SK-MEL-5 (cell line): ENCODE measurements around the gene MARCHF10. TPM values are rescaled to one million over a fixed set of nuclear protein-coding genes. Genes with fewer than 3 reads are reported as not detected.
"Not testable (repeated sequence)": the region's sequence is repeated elsewhere in the genome, so short reads cannot be mapped to it uniquely, and the experiment has no call there.

Experiments
- DNase-seq: peaks from one replicate; pipeline ENCODE4 v3.0.0-alpha.2; 2016; ENCODE audit warnings: low read depth, low spot score
- in situ Hi-C: cut with HindIII; loops from 2 replicates; pipeline ENCODE4 v1.10.0; 2016; ENCODE audit warnings: low sequenced_read_pairs, high pct_unique_total_duplicates, low pct_unique_long_range_greater_than_20kb
- polyA plus RNA-seq, 2 experiments: library from polyadenylated mRNA; depleted of rRNA; stranded (reverse); fragments of >200 nt; gene quantifications; 2 replicates each; pipeline ENCODE4 v1.2.3, GENCODE V29; 2015
- total RNA-seq: library from RNA; depleted of rRNA; stranded (reverse); fragments of >200 nt; shearing (Covaris generic); gene quantifications from 2 replicates; pipeline ENCODE4 v1.2.3, GENCODE V29; 2014; rRNA removed

The MARCHF10 gene, protein sequence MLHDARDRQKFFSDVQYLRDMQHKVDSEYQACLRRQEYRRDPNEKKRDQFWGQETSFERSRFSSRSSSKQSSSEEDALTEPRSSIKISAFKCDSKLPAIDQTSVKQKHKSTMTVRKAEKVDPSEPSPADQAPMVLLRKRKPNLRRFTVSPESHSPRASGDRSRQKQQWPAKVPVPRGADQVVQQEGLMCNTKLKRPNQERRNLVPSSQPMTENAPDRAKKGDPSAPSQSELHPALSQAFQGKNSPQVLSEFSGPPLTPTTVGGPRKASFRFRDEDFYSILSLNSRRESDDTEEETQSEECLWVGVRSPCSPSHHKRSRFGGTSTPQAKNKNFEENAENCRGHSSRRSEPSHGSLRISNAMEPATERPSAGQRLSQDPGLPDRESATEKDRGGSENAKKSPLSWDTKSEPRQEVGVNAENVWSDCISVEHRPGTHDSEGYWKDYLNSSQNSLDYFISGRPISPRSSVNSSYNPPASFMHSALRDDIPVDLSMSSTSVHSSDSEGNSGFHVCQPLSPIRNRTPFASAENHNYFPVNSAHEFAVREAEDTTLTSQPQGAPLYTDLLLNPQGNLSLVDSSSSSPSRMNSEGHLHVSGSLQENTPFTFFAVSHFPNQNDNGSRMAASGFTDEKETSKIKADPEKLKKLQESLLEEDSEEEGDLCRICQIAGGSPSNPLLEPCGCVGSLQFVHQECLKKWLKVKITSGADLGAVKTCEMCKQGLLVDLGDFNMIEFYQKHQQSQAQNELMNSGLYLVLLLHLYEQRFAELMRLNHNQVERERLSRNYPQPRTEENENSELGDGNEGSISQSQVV
- total RNA-seq = 0.03 TPM in 1 of 2 replicates, not detected in the other
- not detected in 2 replicates for polyA plus RNA-seq (2015; cell fraction: cytosol; rRNA removed)
- polyA plus RNA-seq (2015; cell fraction: nucleus; rRNA removed) = not detected in 2 replicates

- DNase-seq = no peak
- in situ Hi-C loops = no loop called here
These were observed at the start of gene MARCHF10 for GRCh38 chr17:62807812-62808575. MARCHF10 (minus strand) TSS chr17:62808314; CDS start chr17:62801735, 6,579 bp downstream.

DNA sequence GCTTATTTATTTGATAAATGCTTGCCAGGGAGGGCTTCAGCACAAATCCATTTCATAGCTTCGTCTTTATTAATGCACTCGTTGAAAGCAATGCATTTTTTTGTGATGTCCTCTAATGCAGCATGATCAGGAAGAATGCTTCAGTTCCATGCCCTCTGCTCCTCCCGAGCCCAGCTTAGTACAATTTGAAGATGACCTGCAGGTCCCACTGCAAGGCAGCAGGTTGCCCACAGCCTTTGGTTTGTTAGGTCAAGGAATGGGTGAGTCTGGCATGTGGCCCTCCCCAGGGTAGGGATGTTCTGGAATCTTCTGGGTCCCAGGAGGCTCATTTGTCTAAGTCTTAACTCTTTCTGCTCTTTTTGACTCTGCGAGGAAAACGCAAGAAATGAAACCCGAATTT, 49.4 kb upstream of the MARCHF10 start:
- in situ Hi-C loops = no loop called here
- no peak for DNase-seq

DNA sequence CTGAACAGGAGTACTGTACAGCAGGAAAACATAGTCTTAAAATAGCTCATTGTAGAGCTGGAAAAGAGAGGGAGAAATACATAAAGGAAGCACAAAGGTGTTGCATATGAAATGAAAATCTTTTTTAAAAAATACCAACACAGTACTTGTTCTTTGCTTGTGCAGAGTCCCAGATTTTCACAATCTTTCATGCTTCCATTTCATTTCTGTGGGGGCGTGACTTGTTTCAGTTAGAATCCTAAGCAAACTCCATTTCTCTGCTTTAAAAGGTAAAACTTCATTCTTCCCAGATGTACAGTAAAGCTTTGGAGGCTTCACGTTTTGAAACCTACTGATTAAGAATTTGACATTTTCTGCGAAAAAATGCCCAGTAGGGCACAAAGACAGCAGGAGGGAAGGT, 48.5 kb upstream of the MARCHF10 start:
- no peak for DNase-seq
- in situ Hi-C loops = no loop called here

DNA sequence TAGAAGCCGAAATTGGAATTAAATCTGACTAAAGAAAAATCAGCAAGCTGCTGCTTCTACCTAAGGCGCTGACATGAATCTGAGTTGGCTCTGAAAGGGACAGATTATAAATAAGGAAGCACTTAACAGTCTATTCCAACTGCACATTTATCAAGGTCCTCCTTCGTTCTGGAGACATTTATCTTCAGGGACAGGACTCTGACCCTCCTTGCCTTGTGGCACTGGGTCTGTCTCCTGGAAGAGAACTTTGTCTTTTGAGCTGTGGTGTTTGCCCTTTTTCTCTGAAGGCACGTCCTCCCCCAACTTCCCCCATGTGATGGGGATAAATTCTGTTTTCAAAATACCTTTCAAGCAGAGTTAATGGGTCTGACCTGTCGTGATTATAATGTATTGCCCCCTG, 47.0 kb upstream of the MARCHF10 start:
- in situ Hi-C loops = no loop called here
- DNase-seq = no peak

DNA sequence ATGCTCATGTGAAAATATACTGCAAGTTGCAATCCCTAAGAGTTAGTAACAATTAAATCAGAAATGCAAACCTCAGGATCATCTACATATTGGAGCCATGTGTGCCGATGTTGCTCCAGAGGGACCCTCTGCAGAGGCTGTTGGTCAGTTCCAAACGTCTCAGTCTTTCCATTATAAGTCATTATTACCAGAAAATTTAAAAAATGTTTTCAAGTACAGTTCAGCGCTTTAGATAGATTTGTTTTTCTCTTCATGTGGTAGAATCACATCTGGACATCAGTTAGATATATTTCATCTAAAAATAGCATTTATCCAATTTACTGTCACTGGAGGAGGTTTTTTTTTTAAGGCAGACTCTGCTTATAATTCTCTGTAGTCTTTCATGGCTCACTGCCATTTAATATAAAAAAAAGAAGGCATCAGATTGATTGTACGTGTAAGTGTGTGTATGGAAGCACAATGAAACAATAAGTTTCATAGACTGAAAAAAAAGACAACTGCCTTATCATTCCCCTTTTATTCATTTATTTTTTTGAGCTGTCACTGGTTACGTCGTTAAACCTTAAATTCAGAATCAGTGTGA, 46.1 kb upstream of the MARCHF10 start:
- in situ Hi-C loops = no loop called here
- DNase-seq = no peak

- in situ Hi-C loops = no loop called here
- DNase-seq = no peak
These were observed 44.1 kb upstream of the MARCHF10 start for GRCh38 chr17:62852195-62852594.

- in situ Hi-C loops, DNase-seq: not testable (repeated sequence)
These were observed 41.7 kb upstream of the MARCHF10 start for GRCh38 chr17:62849591-62850415.

DNA sequence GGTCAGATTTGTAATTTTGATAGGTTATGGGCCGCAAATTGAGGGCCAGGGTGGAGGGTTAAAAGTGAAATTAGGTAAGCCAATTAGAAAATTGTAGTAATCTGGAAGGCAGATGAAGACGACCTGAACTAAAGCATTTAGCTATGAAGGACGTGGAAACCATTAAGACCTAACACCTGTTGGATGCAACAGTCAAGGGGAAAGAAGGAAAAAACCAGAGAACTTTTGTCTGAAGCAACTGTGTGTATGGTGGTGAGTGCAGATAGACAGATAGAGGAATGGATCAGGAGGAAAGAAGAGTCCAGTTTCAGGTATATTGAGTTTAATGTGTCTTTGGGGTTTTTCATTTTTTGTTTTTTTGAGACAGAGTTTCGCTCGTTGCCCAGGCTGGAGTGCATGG, 40.2 kb upstream of the MARCHF10 start:
- no peak for DNase-seq
- in situ Hi-C loops = no loop called here

- no peak for DNase-seq
- in situ Hi-C loops = no loop called here
These were observed 39.3 kb upstream of the MARCHF10 start for GRCh38 chr17:62847426-62847825.

- no peak for DNase-seq
These were observed 32.8 kb upstream of the MARCHF10 start for GRCh38 chr17:62840871-62841270.

GRCh38 chr17:62833816-62834215, 25.7 kb upstream of the MARCHF10 start:
- DNase-seq, in situ Hi-C loops: not testable (repeated sequence)

More at GRCh38 chr17:62840871-62841270, 32.8 kb upstream of the MARCHF10 start:
- in situ Hi-C loops = no loop called here

- in situ Hi-C loops = no loop called here
- DNase-seq = no peak
These were observed 24.3 kb upstream of the MARCHF10 start for GRCh38 chr17:62832405-62832804.

- DNase-seq, in situ Hi-C loops: not testable (repeated sequence)
These were observed 23.0 kb upstream of the MARCHF10 start for GRCh38 chr17:62831066-62831465.

DNA sequence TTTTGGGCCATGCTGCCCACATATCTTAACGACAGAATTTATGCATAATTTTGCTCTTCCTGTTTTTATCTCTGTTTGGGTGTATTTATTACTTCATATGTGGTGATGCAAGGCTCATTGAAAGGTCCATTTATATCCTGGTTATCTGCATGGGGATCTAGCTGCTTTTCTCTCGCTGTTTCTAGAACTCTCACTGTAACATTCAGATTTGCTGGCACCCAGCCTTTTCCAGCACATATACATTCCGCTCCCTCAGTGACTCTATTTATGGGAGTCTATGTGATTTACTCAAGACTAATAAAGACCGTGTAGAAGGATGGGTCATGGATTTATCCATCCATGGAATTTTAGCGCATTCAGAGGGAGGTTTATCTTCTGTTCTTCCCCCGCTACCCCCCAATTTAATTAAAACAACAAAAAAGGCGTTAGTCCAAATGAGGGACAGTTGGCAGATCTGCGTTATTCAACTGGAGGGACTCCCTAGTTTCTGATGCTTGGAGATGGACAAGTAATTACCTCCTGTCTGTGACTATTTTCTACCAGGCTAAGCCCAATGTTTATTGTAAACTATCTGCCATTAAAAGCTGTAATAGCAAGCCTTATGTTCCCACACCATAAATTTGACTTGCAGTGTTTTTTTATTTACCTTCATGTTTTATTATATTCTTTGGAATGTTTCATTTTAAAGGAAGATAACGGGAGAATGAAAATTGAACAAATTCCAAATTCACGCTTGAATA, 19.8 kb upstream of the MARCHF10 start:
- in situ Hi-C loops = no loop called here
- peak; percentile 25 for DNase-seq

- DNase-seq = no peak
- in situ Hi-C loops = no loop called here
These were observed 18.8 kb upstream of the MARCHF10 start for GRCh38 chr17:62826956-62827355.

- no peak for DNase-seq
- in situ Hi-C loops = no loop called here
These were observed 17.1 kb upstream of the MARCHF10 start for GRCh38 chr17:62825182-62825581.
